ENCODE results near the gene TCF15.

DNA sequence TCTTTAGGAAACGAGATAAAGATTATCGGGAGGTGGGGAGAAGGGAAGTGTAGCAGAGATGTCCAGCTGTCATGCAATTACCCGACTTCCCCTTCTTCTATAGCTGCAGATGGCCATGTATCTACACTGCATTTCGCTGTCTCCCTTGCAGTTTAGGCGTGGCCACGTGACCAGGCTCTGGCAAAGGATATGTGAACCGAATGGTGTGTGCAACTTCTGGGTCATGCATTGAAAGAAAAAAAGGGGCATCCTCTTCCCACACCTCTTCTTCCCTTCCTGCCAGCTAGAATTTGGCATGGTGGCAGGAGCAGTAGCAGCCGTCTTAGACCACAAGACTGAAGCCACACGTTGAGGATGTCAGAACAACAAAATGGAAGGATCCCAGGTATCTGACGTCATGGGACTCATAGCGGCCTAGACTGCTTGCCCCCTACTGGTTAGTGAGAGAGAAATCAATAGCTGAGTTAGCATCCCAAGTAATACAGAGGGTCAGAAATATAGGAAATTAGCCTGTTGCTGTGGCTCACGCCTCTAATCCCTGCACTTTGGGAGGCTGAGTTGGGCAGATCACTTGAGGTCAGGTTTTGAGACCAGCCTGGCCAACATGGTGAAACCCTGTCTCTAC, 32.8 kb downstream of the TCF15 start:
- TF ChIP-seq CTCF (IDR thresholded peaks at IDR 0.05) (no peak), POLR2A (IDR thresholded peaks at IDR 0.05) (no peak), POLR2AphosphoS5 (IDR thresholded peaks at IDR 0.05) (no peak), EP300 (IDR thresholded peaks at IDR 0.05) (no peak)
